Pancreas (tissue), 10 donors: ENCODE data around the gene ITSN2. TPM values are rescaled to one million over a fixed set of nuclear protein-coding genes. Genes with fewer than 3 reads are reported as not detected.
"Not testable (repeated sequence)": the region's sequence is repeated elsewhere in the genome, so short reads cannot be mapped to it uniquely, and the experiment has no call there.

Source experiments
- ATAC-seq, 4 donors: fragments of 200-7000 bp; cut with Tn5 transposase; one replicate each; pipeline versions ENCODE4 v1.8.0 to v1.9.1; 2020; ENCODE audit warnings: mild to moderate bottlenecking in 4 of 4, moderate library complexity in 4 of 4
- DNase-seq, 6 donors: peaks; one replicate each; pipeline ENCODE4 v3.0.0-alpha.2; 2020
- FAIRE-seq: peaks from 2 replicates; lab custom pipeline; 2012; peaks lifted over from hg19 to GRCh38; lab: Jason Lieb, UNC
- H3K27ac ChIP-seq, 4 donors: fragments of 200-600 bp; sonication (generic); 1 replicate in 3 of 4; 2 replicates in 1 of 4; pipeline versions ENCODE4 v1.5.0 to v1.8.0; 2020
- H3K27me3 ChIP-seq, 4 donors: fragments of 200-600 bp; one replicate each; pipeline ENCODE4 v1.8.0; 2021
- H3K36me3 ChIP-seq, 3 donors: fragments of 200-600 bp; sonication (generic) in 1 of 3; one replicate each; pipeline versions ENCODE4 v1.5.0 to v1.8.0; 2020 to 2021
- H3K4me1 ChIP-seq, 3 donors: fragments of 200-600 bp; one replicate each; pipeline ENCODE4 v1.8.0; 2021
- H3K4me3 ChIP-seq, 4 donors: fragments of 200-600 bp; sonication (generic) in 2 of 4; one replicate each; pipeline versions ENCODE4 v1.5.0 to v1.8.0; 2020 to 2021
- H3K9me3 ChIP-seq, 4 donors: fragments of 200-600 bp; one replicate each; pipeline ENCODE4 v1.8.0; 2021
- WGBS, 2 donors: extraction: QIAGEN DNeasy Blood & Tissue Kit; methylation state at CpG; one replicate each; pipeline ENCODE4 v1.1.7; 2013; 5-methylcytosine and 5-hydroxymethylcytosine counted together
- intact Hi-C, 3 donors: fragments of 100-400 bp; cut with DNase I; formaldehyde crosslinking; loops; one replicate each; pipeline versions ENCODE4 v1.11.1 to v1.14.2; 2022
- polyA plus RNA-seq, 2 donors: library from polyadenylated mRNA; stranded (reverse); fragments of 200-250 nt; gene quantifications; one replicate each; pipeline ENCODE4 v1.2.3, GENCODE V29; 2013
- total RNA-seq, 6 donors: library from RNA; stranded (reverse); fragmentation: NEBNext Ultra II Directional in 4 of 6; extraction: Animal tissue kit (Norgen Biotek cat#: 25700) in 4 of 6; gene quantifications; one replicate each; pipeline versions ENCODE4 v1.2.1 to v1.2.4, GENCODE V29; 2021 to 2023
- TF ChIP-seq, protein P1 (sequence below), 4 donors: fragments of 200-600 bp; sonication (generic) in 3 of 4; IDR thresholded peaks; one replicate each; pipeline versions ENCODE4 v1.5.0 to v1.8.0; 2021; ENCODE audit warnings: antibody characterized with exemption in 4 of 4
- donor health status: healthy with polysubstance abuse.
- donor health status: DM: no; HTN: no; CAD: no; lungs with moderate emphysema.
- donor health status: DM: no; HTN: no; CAD: no.
- donor health status: control.
- donor health status: control.
- donor health status: Bipolar disorder and iron deficiency.
- donor health status: DM: yes; HTN: yes; CAD: no.
- donor health status: DM: no; HTN: no; CAD: no.
- donor health status: DM: no; HTN: no; CAD: no.
- donor health status: DM: yes; HTN: yes; CAD: no.

The ITSN2 gene
- total and polyA plus RNA-seq, 8 donors: 23.8 to 42.0 (median 31.4) TPM

DNA sequence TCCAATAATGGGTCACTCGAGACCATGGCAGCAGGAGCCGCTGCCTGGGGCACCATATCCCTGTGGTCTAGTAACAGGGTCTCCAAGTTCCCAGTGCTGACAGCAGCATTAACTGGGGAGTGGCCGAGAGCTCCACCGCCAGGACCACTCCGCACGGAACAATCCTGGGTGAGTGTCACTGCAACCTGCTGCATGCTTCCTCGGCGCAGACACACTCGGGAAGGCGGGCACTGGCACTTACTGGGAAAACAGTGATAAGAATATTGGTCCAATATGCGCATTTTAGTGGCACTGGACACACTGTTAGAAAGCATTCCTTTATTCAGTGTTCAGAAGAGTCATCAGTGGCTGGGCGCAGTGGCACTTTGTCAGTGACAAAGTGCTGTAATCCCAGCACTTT lies 155.8 kb downstream of the ITSN2 start:
- no peaks in the 10 kb centered on the region for H3K4me1 ChIP-seq
- no peak overlapping the region for H3K4me3 ChIP-seq
- H3K9me3 ChIP-seq: no peaks in the 10 kb centered on the region
- FAIRE-seq (no peak), DNase-seq (no peak), ATAC-seq (no peak)
- H3K27ac ChIP-seq: no peak overlapping the region
- H3K36me3 ChIP-seq: peaks cover 0 to 51% (median 33%) of the 10 kb centered on the region in 3 donors
- WGBS, 2 donors: 95 to 97% methylated on average over 12 of the region's 12 CpGs
- no peaks in the 10 kb centered on the region for H3K27me3 ChIP-seq
- TF ChIP-seq, protein P1, sequence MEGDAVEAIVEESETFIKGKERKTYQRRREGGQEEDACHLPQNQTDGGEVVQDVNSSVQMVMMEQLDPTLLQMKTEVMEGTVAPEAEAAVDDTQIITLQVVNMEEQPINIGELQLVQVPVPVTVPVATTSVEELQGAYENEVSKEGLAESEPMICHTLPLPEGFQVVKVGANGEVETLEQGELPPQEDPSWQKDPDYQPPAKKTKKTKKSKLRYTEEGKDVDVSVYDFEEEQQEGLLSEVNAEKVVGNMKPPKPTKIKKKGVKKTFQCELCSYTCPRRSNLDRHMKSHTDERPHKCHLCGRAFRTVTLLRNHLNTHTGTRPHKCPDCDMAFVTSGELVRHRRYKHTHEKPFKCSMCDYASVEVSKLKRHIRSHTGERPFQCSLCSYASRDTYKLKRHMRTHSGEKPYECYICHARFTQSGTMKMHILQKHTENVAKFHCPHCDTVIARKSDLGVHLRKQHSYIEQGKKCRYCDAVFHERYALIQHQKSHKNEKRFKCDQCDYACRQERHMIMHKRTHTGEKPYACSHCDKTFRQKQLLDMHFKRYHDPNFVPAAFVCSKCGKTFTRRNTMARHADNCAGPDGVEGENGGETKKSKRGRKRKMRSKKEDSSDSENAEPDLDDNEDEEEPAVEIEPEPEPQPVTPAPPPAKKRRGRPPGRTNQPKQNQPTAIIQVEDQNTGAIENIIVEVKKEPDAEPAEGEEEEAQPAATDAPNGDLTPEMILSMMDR (IDR thresholded peaks at IDR 0.05): no peak
- intact Hi-C loops: no loop called here

DNA sequence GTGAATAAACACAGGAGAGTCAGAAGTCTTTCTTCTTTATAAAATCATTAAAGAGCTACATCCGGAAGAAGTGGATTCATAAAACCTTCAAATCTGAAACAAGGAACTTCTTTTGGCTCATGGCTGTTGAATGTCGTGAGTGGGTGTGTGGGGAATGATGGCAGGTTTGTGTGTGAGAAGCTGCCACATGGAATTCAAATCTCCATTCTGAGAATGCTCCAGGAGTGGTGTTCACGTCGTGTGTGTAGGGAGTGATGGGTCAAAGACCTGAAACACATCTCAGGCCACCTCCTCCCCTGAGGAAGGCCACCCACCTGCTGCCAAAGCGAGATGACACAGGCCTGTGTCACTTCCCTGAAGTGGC lies 156.6 kb downstream of the ITSN2 start:
- Histone ChIP-seq H3K27me3 (no peaks in the 10 kb centered on the region), H3K4me1 (no peaks in the 10 kb centered on the region), H3K36me3 (peaks cover 0 to 43% (median 26%) of the 10 kb centered on the region in 3 donors), H3K27ac (no peak overlapping the region), H3K9me3 (no peaks in the 10 kb centered on the region), H3K4me3 (no peak overlapping the region)
- ATAC-seq (no peak), DNase-seq (no peak), FAIRE-seq (no peak)
- intact Hi-C loops: no loop called here
- TF ChIP-seq, protein P1 (IDR thresholded peaks at IDR 0.05): no peak
- 77 to 86% methylated on average over 5 of the region's 5 CpGs for WGBS, 2 donors

DNA sequence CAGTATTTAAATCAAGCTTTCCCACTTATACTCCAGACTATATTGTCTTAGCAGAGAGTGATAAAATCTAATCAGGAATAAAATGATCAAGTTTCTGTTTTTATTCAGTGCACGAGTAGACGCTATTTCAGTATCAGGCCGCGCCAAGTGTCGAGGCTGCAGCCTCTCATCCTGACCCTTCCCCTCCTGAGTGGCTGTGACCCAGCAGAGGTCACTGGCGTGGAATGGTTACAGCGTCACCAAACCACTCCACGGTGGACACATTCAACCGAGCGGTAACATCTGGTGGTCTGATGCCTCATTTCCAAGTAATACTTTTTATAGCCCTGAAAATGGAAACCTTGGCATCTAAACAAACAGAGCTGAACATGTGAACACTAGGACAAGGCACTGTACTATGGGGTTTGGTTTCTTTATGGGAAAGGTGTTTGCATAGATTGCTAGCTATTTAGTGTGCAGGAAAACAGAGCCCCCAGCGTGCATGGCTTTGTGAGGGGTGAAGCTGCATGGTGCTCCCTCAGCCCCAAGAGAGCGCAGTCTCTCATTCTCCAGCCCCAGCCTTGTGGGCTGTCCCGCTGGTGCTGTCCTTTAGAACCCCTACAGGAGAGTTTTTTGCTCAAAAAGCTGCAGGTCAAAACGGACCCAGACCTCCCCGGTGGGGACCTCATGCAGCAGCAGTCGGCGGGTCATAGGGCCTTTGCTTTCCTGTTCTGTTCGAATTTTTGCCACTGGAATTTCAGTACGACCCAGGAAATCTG lies 157.1 kb downstream of the ITSN2 start:
- WGBS, 2 donors: 85 to 91% methylated on average over 19 of the region's 19 CpGs
- intact Hi-C loops: no loop called here
- Histone ChIP-seq H3K36me3 (peaks cover 0 to 38% (median 20%) of the 10 kb centered on the region in 3 donors), H3K9me3 (no peaks in the 10 kb centered on the region), H3K4me3 (no peak overlapping the region), H3K4me1 (no peaks in the 10 kb centered on the region), H3K27ac (no peak overlapping the region), H3K27me3 (no peaks in the 10 kb centered on the region)
- DNase-seq (no peak), ATAC-seq (no peak), FAIRE-seq (no peak)
- TF ChIP-seq, protein P1 (IDR thresholded peaks at IDR 0.05): no peak

DNA sequence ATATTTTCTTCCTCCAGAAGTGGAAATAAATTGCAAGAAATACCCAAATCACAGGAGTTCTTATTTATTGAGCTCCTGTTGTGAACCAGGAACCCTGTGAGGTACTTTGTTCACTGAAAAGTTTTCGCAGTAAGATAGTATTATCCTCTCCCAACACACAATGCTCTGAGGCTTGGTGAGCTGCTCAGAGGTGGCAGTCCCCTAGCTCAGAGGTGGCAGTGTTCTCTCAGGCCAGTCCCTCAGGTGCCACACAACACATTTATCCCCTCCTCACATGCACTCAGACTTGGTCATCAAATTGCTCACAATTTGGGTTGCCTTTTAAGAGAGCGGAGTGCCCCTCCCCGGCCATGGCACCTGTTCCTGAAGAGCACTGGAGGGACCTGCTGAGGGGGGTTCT lies 159.5 kb downstream of the ITSN2 start:
- no peak overlapping the region for H3K4me3 ChIP-seq
- 95 to 96% methylated on average over 3 of the region's 3 CpGs for WGBS, 2 donors
- TF ChIP-seq, protein P1 (IDR thresholded peaks at IDR 0.05): no peak
- H3K27me3 ChIP-seq: no peaks in the 10 kb centered on the region
- DNase-seq (no peak), FAIRE-seq (no peak), ATAC-seq (no peak)
- H3K36me3 ChIP-seq: peaks cover 0 to 31% (median 15%) of the 10 kb centered on the region in 3 donors
- intact Hi-C loops: no loop called here
- H3K4me1 ChIP-seq: no peaks in the 10 kb centered on the region
- H3K27ac ChIP-seq: no peak overlapping the region
- H3K9me3 ChIP-seq: no peaks in the 10 kb centered on the region

DNA sequence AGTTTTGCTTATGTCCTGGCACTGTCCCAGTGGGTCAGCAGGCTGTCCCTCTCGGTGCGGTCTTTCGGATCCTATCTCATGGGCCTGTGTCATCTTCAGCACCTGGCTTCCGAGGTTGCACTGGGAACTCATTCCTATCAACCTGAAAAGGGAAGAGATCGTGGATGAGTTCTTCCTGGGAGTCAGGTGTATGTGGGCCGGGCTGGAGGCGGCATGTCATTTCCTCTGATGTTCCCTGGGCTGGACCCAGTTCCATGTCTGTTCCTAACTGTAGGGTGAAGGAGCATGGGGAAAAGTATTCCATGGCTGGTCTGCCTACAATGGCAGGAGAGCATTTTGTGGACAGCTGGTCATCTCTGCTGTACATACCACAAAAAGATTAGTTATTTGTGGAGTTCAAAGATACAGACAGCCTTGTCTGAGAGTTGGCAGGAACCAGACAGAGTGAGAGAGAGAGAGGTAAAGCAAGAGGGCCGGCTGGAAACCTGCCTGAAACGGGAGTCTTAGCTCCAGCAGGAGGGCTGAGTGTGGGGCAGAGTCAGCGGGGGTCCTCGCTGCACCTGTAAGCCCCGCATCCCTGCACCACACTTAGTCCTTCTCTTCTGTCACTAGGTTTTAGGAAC lies 160.3 kb downstream of the ITSN2 start:
- ATAC-seq (no peak), DNase-seq (no peak), FAIRE-seq (no peak)
- Histone ChIP-seq H3K27me3 (no peaks in the 10 kb centered on the region), H3K4me1 (no peaks in the 10 kb centered on the region), H3K4me3 (no peak overlapping the region), H3K36me3 (peaks cover 0 to 26% (median 12%) of the 10 kb centered on the region in 3 donors), H3K27ac (no peak overlapping the region), H3K9me3 (no peaks in the 10 kb centered on the region)
- TF ChIP-seq, protein P1 (IDR thresholded peaks at IDR 0.05): no peak
- 83 to 86% methylated on average over 12 of the region's 12 CpGs for WGBS, 2 donors
- intact Hi-C loops: no loop called here

DNA sequence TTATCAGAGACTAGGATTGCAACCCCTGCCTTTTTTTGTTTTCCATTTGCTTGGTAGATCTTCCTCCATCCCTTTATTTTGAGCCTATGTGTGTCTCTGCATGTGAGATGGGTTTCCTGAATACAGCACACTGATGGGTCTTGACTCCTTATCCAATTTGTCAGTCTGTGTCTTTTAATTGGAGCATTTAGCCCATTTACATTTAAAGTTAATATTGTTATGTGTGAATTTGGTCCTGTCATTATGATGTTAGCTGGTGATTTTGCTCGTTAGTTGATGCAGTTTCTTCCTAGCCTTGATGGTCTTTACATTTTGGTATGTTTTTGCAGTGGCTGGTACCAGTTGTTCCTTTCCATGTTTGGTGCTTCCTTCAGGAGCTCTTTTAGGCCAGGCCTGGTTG lies 163.1 kb downstream of the ITSN2 start:
- H3K36me3 ChIP-seq, ATAC-seq, H3K4me3 ChIP-seq, DNase-seq, H3K27ac ChIP-seq, H3K4me1 ChIP-seq, H3K27me3 ChIP-seq, H3K9me3 ChIP-seq, FAIRE-seq, intact Hi-C loops: not testable (repeated sequence)
- WGBS, 2 donors: 80 to 88% methylated on average over 1 of the region's 1 CpG
